ENCODE measurements around the gene DNAL4. TPM values are rescaled to one million over a fixed set of nuclear protein-coding genes. Genes with fewer than 3 reads are reported as not detected.

Gene DNAL4, protein sequence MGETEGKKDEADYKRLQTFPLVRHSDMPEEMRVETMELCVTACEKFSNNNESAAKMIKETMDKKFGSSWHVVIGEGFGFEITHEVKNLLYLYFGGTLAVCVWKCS
- total RNA-seq (10 to 100 TPM; 54.4 to 76.8 TPM), polyA plus RNA-seq (ENCODE audit: insufficient read depth, low read depth, low replicate concordance) (107 TPM)
- long read RNA-seq, donor 1, transcript DNAL4-201 (4 exons, 1,504 nt): major isoform, 9 of 9 reads
- long read RNA-seq, donor 1, partial matches to known transcripts: 0 of 9 reads
- long read RNA-seq, donor 1, other reads (novel, unspliced or antisense): 0 of 9 reads
- long read RNA-seq, donor 2, transcript DNAL4-201 (4 exons, 1,504 nt): major isoform, 10 of 10 reads
- long read RNA-seq, donor 2, partial matches to known transcripts: 0 of 10 reads
- long read RNA-seq, donor 2, other reads (novel, unspliced or antisense): 0 of 10 reads

DNA sequence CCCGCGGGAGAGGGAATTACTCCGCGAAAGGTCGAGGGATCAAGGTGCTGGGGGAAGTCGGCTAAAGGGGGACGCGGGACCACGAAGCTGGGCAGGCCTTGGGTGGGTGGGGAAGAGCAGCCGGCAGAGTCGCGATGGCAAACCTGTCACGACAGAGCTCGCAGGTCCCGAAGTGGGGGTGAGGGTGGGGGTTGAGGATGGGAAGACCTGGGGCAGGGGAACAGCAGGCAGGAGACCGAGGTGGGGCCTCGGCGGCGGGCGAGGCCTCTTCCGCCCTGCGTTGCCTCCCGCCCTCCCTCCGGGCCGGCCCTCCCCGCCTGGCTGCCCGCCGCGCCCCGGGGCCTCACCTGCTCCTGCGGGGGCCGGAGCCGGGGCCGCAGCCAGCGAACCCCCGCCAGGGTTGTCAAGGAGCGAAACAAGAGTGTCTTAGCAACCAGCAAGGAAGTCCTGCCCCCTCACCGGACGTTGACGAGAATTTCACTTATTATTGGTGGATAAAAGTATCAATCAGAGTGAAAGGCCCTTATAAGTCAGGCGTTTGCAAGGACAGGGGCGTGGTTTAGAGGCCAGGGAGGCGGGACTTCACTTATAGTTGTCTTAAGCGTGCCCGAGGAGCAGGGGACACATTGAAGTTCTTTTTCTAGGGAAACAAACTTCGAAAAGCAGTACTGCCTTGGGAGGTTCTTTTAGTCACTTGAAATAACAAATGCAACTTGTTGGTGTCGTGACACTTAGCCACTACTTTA lies at the start of gene DNAL4:
Gene DNAL4, minus strand, starts transcription at position 423 of the 746 bp plus-strand sequence. CDS start 11,412 bp downstream, outside the sequence.
- WGBS, 2 donors: 0 to 1% methylated on average over 33 to 47 of the region's 47 CpGs
- DNase-seq: peak; percentile 99
- Histone ChIP-seq H3K9me3 (no peaks in the 10 kb centered on the region), H3K36me3 (ENCODE audit: low read depth, missing control alignments) (no peaks in the 10 kb centered on the region), H3K4me1 (peaks cover 17% of the 10 kb centered on the region), H3K27me3 (no peaks in the 10 kb centered on the region), H3K4me3 (peak within 1 kb of the TSS; percentile 84 to 96), H3K27ac (peak within 1 kb of the TSS; percentile 28 to 90)
- intact Hi-C loops (cut with DNase I; ENCODE audit: low total_unique reads): no loop called here
- TF ChIP-seq, protein P1, sequence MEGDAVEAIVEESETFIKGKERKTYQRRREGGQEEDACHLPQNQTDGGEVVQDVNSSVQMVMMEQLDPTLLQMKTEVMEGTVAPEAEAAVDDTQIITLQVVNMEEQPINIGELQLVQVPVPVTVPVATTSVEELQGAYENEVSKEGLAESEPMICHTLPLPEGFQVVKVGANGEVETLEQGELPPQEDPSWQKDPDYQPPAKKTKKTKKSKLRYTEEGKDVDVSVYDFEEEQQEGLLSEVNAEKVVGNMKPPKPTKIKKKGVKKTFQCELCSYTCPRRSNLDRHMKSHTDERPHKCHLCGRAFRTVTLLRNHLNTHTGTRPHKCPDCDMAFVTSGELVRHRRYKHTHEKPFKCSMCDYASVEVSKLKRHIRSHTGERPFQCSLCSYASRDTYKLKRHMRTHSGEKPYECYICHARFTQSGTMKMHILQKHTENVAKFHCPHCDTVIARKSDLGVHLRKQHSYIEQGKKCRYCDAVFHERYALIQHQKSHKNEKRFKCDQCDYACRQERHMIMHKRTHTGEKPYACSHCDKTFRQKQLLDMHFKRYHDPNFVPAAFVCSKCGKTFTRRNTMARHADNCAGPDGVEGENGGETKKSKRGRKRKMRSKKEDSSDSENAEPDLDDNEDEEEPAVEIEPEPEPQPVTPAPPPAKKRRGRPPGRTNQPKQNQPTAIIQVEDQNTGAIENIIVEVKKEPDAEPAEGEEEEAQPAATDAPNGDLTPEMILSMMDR (IDR thresholded peaks at IDR 0.05): no peak
- TF ChIP-seq POLR2A (IDR thresholded peaks at IDR 0.05): no peak

DNA sequence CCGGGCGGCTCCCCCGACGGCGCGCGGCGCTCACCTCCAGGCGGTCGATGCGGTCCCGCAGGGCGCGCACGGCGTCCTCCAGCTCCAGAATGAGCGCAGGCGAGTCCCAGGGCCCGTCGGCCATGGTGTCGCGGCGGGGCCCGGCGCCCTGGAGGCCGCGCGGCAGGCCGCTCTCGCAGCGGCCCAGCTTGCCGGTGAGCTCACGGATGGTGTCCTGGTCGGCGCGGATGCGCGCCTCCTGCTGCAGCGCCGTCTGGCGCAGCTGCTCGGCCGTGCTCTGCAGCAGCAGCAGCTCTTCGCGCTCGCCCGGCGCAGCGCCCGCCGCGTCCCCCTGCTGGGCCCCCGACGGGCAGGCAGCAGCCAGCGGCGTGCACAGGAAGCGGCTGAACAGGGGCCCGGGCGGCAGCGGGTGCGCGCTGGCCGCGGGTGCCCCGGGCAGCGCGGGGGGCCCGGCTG lies 49.3 kb upstream of the DNAL4 start:
- peak; percentile 32 for DNase-seq
- Histone ChIP-seq H3K27ac (peak overlapping the region in 1 of 2 donors; percentile 50), H3K36me3 (ENCODE audit: low read depth, missing control alignments) (no peaks in the 10 kb centered on the region), H3K9me3 (no peaks in the 10 kb centered on the region), H3K27me3 (no peaks in the 10 kb centered on the region), H3K4me1 (peaks cover 3% of the 10 kb centered on the region), H3K4me3 (peak overlapping the region; percentile 45 to 57)
- intact Hi-C loops (cut with DNase I; ENCODE audit: low total_unique reads): no loop called here
- TF ChIP-seq, protein P1 (IDR thresholded peaks at IDR 0.05): peak; percentile 7 to 26 (median 21)
- TF ChIP-seq POLR2A (IDR thresholded peaks at IDR 0.05): no peak
- WGBS, 2 donors: 0% methylated on average over 7 to 35 of the region's 68 CpGs

DNA sequence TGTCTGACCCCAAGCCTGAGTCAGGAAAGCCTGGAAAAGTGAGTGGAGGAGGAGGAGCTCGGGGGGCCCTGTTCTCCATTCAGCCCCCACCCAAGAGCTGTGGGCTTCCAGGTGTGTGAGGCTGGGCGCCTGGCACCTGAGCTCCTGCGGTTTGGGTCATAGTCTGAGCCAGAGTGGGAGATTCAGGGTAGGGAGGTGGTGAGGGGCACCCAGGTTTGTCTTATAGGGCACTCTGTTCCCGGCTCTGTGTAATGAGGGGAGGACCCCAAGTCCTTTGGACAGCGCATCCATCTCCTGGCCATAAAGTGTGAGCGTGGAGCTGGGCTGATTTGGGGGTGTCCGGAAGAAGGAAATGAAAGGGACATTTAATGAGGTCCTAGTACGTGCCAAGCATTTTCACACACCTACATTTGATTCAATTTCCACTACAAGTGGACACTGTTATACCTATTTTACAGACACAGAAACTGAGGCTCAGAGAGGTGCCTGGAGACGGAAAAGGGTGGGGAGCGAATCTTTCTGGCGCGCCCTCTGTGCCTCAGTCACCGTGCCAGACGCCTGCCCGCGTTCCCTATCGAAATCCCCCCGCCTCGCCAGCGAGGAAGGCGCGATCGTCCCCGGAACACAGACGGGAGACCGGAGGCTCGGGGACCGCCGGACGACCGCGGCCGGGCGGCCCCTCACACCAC lies 48.7 kb upstream of the DNAL4 start:
- Histone ChIP-seq H3K9me3 (no peaks in the 10 kb centered on the region), H3K4me3 (peak overlapping the region; percentile 45 to 57), H3K27me3 (no peaks in the 10 kb centered on the region), H3K27ac (peak overlapping the region in 1 of 2 donors; percentile 50), H3K36me3 (ENCODE audit: low read depth, missing control alignments) (no peaks in the 10 kb centered on the region), H3K4me1 (peaks cover 3% of the 10 kb centered on the region)
- WGBS, 2 donors: 21 to 22% methylated on average over 24 to 29 of the region's 34 CpGs
- TF ChIP-seq, protein P1 (IDR thresholded peaks at IDR 0.05): no peak
- TF ChIP-seq POLR2A (IDR thresholded peaks at IDR 0.05): no peak
- intact Hi-C loops (cut with DNase I; ENCODE audit: low total_unique reads): no loop called here
- DNase-seq: no peak

DNA sequence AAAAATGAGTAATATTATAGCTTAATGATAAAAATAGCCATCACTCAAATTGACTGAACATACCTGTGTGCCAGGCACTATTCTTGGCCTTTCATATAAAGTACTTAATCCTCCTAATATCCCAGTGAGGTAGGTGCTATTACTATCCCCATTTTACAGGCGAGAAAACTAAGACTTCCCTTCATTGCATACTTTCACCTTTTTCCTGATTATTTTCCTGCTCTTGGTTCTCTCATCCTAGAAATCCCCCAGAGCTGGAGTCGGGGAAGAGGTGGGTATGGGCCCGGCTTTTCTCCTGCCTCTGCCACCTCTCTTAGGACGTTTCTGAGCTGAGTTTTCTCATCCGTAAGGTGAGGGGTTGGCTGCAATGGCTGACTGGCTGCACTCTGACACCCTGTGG lies 47.7 kb upstream of the DNAL4 start:
- Histone ChIP-seq H3K4me1 (peaks cover 3% of the 10 kb centered on the region), H3K36me3 (ENCODE audit: low read depth, missing control alignments) (no peaks in the 10 kb centered on the region), H3K27me3 (no peaks in the 10 kb centered on the region), H3K4me3 (no peak overlapping the region), H3K27ac (no peak overlapping the region), H3K9me3 (no peaks in the 10 kb centered on the region)
- TF ChIP-seq, protein P1 (IDR thresholded peaks at IDR 0.05): no peak
- TF ChIP-seq POLR2A (IDR thresholded peaks at IDR 0.05): no peak
- 69 to 80% methylated on average over 5 of the region's 5 CpGs for WGBS, 2 donors
- no peak for DNase-seq
- intact Hi-C loops (cut with DNase I; ENCODE audit: low total_unique reads): no loop called here
